ENCODE measurements around the gene ERGIC2. TPM values are rescaled to one million over a fixed set of nuclear protein-coding genes. Genes with fewer than 3 reads are reported as not detected.
"Not testable (repeated sequence)": the region's sequence is repeated elsewhere in the genome, so short reads cannot be mapped to it uniquely, and the experiment has no call there.

The ERGIC2 gene
- total RNA-seq, 1 donor from 2014 or later: 95.6 TPM

- DNase-seq: no peak
- Mint-ChIP-seq H3K4me1 (no peaks in the 10 kb centered on the region), H3K4me3 (no peak overlapping the region), H3K36me3 (ENCODE audit: low read depth) (no peaks in the 10 kb centered on the region), H3K27ac (no peak overlapping the region), H3K9me3 (no peaks in the 10 kb centered on the region), H3K27me3 (peaks cover 15% of the 10 kb centered on the region)
- intact Hi-C loops (cut with micrococcal nuclease): no loop called here
Measured at GRCh38 chr12:29396774-29397173, 15.8 kb upstream of the ERGIC2 start.

DNA sequence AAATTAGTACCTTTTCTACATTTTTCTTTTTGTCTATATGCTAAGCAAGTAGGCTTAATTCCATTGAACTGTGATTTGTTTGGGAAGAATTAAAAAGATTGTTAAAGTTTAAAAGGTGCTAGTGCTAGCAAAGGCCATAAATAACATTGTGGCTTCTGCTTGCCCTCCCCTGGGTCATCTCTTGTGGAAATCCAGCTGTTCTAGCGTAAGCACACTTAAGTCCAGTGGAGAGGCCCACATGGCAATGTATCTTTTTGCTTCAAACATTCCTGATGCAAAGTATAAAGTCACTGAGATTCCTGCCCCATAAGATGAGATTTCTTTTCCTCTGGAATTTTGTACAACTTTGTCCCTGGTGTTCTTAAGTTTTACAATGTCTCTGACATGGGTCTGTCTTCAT lies 14.4 kb upstream of the ERGIC2 start:
- intact Hi-C loops (cut with micrococcal nuclease): no loop called here
- H3K4me3 Mint-ChIP-seq: no peak overlapping the region
- no peak for DNase-seq
- peaks cover 6% of the 10 kb centered on the region for H3K9me3 Mint-ChIP-seq
- peaks cover 2% of the 10 kb centered on the region for H3K36me3 Mint-ChIP-seq (ENCODE audit: low read depth)
- H3K27me3 Mint-ChIP-seq: peaks cover 6% of the 10 kb centered on the region
- H3K4me1 Mint-ChIP-seq: peaks cover 10% of the 10 kb centered on the region
- no peak overlapping the region for H3K27ac Mint-ChIP-seq

DNA sequence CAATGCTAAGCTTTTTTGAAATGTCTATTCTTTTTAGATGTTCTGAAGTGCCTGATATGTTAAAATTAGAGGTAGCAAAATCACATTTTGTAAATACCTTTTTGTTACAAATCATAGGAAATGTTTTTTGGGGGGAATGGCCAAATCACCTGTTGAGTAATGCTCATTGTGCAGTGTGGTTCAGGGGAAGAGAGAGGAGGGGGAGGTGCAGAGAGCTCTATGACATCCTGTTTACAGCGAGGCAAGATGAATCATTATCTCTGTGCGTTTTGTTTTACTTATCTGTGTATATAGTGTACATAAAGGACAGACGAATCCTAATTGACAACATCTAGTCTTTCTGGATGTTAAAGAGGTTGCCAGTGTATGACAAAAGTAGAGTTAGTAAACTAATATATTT lies 9.4 kb upstream of the ERGIC2 start:
- H3K9me3 Mint-ChIP-seq: peaks cover 12% of the 10 kb centered on the region
- peak overlapping the region; percentile 52 for H3K4me3 Mint-ChIP-seq
- not testable (repeated sequence) for H3K27me3 Mint-ChIP-seq; H3K36me3 Mint-ChIP-seq (ENCODE audit: low read depth)
- peaks cover 15% of the 10 kb centered on the region for H3K4me1 Mint-ChIP-seq
- H3K27ac Mint-ChIP-seq: peak overlapping the region; percentile 91
- peak; percentile 82 for DNase-seq
- intact Hi-C loops (cut with micrococcal nuclease): loop anchor here (1.0 kb wide), 1 partner anchor 9 kb away; the partner anchor contains the start of gene ERGIC2

- no peaks in the 10 kb centered on the region for H3K27me3 Mint-ChIP-seq
- no peak for DNase-seq
- H3K36me3 Mint-ChIP-seq (ENCODE audit: low read depth): peaks cover 4% of the 10 kb centered on the region
- no peak overlapping the region for H3K4me3 Mint-ChIP-seq
- intact Hi-C loops (cut with micrococcal nuclease): loop anchor here (10.0 kb wide), 1 partner anchor 1935 kb away; the partner anchor contains the start of gene SINHCAF
- H3K4me1 Mint-ChIP-seq: peaks cover 15% of the 10 kb centered on the region
- H3K9me3 Mint-ChIP-seq: peaks cover 12% of the 10 kb centered on the region
- peak overlapping the region; percentile 91 for H3K27ac Mint-ChIP-seq
Measured at GRCh38 chr12:29389295-29389919, 8.4 kb upstream of the ERGIC2 start.

DNA sequence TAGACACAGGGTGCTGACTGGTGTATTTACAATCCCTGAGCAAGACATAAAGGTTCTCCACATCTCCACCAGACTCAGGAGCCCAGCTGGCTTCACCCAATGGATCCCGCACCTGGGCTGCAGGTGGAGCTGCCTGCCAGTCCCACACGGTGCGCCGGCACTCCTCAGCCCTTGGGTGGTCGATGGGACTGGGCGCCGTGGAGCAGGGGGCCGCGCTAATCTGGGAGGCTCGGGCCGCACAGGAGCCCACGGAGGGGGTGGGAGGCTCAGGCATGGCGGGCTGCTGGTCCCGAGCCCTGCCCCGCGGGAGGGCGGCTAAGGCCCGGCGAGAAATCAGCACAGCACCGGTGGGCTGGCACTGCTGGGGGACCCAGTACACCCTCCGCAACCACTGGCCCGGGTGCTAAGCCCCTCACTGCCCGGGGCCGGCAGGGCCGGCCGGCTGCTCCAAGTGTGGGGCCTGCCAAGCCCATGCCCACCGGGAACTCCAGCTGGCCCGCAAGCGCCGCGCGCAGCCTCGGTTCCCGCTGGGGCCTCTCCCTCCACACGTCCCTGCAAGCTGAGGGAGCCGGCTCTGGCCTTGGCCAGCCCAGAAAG lies 5.2 kb upstream of the ERGIC2 start:
- not testable (repeated sequence) for H3K27me3 Mint-ChIP-seq; H3K36me3 Mint-ChIP-seq (ENCODE audit: low read depth); H3K4me3 Mint-ChIP-seq; H3K9me3 Mint-ChIP-seq; H3K27ac Mint-ChIP-seq
- DNase-seq: peak; percentile 47
- intact Hi-C loops (cut with micrococcal nuclease): loop anchor here (10.0 kb wide), 1 partner anchor 1939 kb away; the partner anchor contains the start of gene SINHCAF
- H3K4me1 Mint-ChIP-seq: peaks cover 22% of the 10 kb centered on the region

DNA sequence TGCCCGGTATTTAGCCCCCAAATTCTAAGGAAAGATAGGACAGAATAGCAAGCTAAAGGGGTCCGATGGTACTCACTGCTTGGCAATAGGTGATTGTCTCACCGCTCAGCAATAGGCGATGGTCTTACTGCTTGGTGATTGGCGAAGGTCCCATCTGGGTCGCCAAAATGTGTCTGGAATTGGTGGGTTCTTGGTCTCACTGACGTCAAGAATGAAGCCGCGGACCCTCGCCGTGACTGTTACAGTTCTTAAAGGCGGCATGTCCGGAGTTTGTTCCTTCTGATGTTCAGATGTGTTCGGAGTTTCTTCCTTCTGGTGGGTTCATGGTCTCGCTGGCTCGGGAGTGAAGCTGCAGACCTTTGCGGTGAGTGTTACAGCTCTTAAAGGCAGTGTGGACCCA lies 4.2 kb upstream of the ERGIC2 start:
- not testable (repeated sequence) for H3K36me3 Mint-ChIP-seq (ENCODE audit: low read depth); H3K4me3 Mint-ChIP-seq; H3K27me3 Mint-ChIP-seq; DNase-seq; H3K27ac Mint-ChIP-seq; H3K9me3 Mint-ChIP-seq
- intact Hi-C loops (cut with micrococcal nuclease): loop anchor here (10.0 kb wide), 1 partner anchor 1940 kb away; the partner anchor contains the start of gene SINHCAF
- peaks cover 17% of the 10 kb centered on the region for H3K4me1 Mint-ChIP-seq

- peak overlapping the region; percentile 96 for H3K4me3 Mint-ChIP-seq
- H3K27me3 Mint-ChIP-seq: no peaks in the 10 kb centered on the region
- intact Hi-C loops (cut with micrococcal nuclease): loop anchor here (5.0 to 10.0 kb wide), 3 partner anchors 35 to 1943 kb away; partner anchors contain the start of genes IPO8 and SINHCAF
- no peaks in the 10 kb centered on the region for H3K9me3 Mint-ChIP-seq
- no peak for DNase-seq
- H3K4me1 Mint-ChIP-seq: peaks cover 30% of the 10 kb centered on the region
- H3K36me3 Mint-ChIP-seq (ENCODE audit: low read depth): peaks cover 7% of the 10 kb centered on the region
- H3K27ac Mint-ChIP-seq: no peak overlapping the region
Measured at GRCh38 chr12:29382251-29382650, 1.3 kb upstream of the ERGIC2 start.

DNA sequence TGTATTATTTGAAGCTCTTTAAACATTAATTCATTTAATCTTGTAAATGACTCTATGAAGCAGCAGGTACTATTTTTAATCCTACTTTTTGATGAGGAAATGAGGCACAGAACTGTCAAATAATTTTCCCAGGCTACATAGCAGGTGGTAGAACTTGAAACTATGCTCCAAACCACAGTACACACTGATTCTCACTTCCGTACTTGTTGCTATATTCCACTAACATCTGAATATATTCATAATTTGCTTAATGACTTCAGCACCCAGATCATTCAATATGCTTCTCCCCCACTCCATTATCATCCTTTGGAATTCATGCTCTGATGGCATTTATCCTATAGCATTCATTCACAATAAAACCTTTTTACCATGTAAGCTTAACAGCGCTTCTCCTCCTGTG lies 4.9 kb downstream of the ERGIC2 start:
- Mint-ChIP-seq H3K36me3 (ENCODE audit: low read depth) (peaks cover 14% of the 10 kb centered on the region), H3K27me3 (no peaks in the 10 kb centered on the region), H3K27ac (no peak overlapping the region), H3K4me3 (no peak overlapping the region), H3K9me3 (no peaks in the 10 kb centered on the region), H3K4me1 (peaks cover 33% of the 10 kb centered on the region)
- DNase-seq: no peak
- intact Hi-C loops (cut with micrococcal nuclease): no loop called here

GRCh38 chr12:29374913-29375312 lies 6.1 kb downstream of the ERGIC2 start:
- H3K27ac Mint-ChIP-seq: no peak overlapping the region
- no peak overlapping the region for H3K4me3 Mint-ChIP-seq
- peaks cover 13% of the 10 kb centered on the region for H3K36me3 Mint-ChIP-seq (ENCODE audit: low read depth)
- H3K9me3 Mint-ChIP-seq: no peaks in the 10 kb centered on the region
- H3K4me1 Mint-ChIP-seq: peaks cover 26% of the 10 kb centered on the region
- no peaks in the 10 kb centered on the region for H3K27me3 Mint-ChIP-seq
- intact Hi-C loops (cut with micrococcal nuclease): no loop called here
- no peak for DNase-seq

- no peak overlapping the region for H3K4me3 Mint-ChIP-seq
- peaks cover 13% of the 10 kb centered on the region for H3K36me3 Mint-ChIP-seq (ENCODE audit: low read depth)
- H3K27me3 Mint-ChIP-seq: no peaks in the 10 kb centered on the region
- no peaks in the 10 kb centered on the region for H3K9me3 Mint-ChIP-seq
- H3K27ac Mint-ChIP-seq: no peak overlapping the region
- intact Hi-C loops (cut with micrococcal nuclease): no loop called here
- peaks cover 18% of the 10 kb centered on the region for H3K4me1 Mint-ChIP-seq
- no peak for DNase-seq
Measured at GRCh38 chr12:29374012-29374411, 7.0 kb downstream of the ERGIC2 start.

DNA sequence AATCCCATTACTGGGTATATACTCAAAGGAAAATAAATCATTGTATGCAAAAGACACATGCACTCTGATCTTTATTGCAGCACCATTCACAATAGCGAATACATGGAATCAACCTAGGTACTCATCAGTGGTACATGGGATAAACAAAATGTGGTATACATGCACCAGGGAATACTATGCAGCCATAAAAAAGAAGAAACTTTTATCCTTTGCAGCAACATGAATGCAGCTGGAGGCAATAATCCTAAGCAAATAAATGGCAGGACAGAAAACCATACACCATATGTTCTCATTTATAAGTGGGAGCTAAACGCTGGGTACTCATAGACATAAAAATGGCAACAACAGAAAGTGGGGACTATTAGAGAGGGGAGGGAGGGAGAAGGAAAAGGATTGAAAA lies 15.9 kb downstream of the ERGIC2 start:
- peaks cover 4% of the 10 kb centered on the region for H3K9me3 Mint-ChIP-seq

GRCh38 chr12:29354954-29355353 lies 26.0 kb downstream of the ERGIC2 start:
- H3K27me3 Mint-ChIP-seq: no peaks in the 10 kb centered on the region
- intact Hi-C loops (cut with micrococcal nuclease): no loop called here
- H3K4me3 Mint-ChIP-seq: no peak overlapping the region
- H3K4me1 Mint-ChIP-seq: peaks cover 1% of the 10 kb centered on the region
- H3K27ac Mint-ChIP-seq: no peak overlapping the region
- H3K36me3 Mint-ChIP-seq (ENCODE audit: low read depth): peaks cover 20% of the 10 kb centered on the region
- no peak for DNase-seq
- H3K9me3 Mint-ChIP-seq: no peaks in the 10 kb centered on the region

More for the DNA sequence above, 15.9 kb downstream of the ERGIC2 start:
- Mint-ChIP-seq H3K4me3 (no peak overlapping the region), H3K4me1 (peaks cover 4% of the 10 kb centered on the region), H3K27ac (no peak overlapping the region), H3K36me3 (ENCODE audit: low read depth) (peaks cover 40% of the 10 kb centered on the region), H3K27me3 (no peaks in the 10 kb centered on the region)
- DNase-seq: no peak
- intact Hi-C loops (cut with micrococcal nuclease): no loop called here

DNA sequence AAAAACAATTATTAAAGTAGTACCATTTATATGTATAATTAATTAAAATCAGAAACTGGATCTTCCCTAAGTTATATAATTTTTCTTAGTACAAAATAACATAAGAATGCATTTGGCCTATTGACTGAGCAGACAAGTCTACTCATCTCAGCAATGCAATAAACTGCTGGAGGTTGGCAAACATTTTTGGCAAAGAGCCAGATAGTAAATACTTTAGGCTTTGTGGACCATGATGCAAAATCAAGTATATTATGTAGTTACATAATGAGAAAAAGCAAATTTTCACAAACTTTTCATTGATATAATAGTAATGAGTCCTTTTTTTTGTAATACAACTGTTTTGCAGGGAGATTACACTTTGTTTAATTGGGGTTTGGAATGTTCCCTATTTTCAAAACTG lies 30.9 kb downstream of the ERGIC2 start:
- peaks cover 5% of the 10 kb centered on the region for H3K4me1 Mint-ChIP-seq

GRCh38 chr12:29346769-29347421 lies 34.1 kb downstream of the ERGIC2 start:
- Mint-ChIP-seq H3K27me3 (no peaks in the 10 kb centered on the region), H3K4me1 (peaks cover 7% of the 10 kb centered on the region), H3K27ac (peak overlapping the region; percentile 12), H3K9me3 (no peaks in the 10 kb centered on the region), H3K36me3 (ENCODE audit: low read depth) (peaks cover 41% of the 10 kb centered on the region), H3K4me3 (no peak overlapping the region)
- intact Hi-C loops (cut with micrococcal nuclease): loop anchor here (5.0 kb wide), 1 partner anchor 35 kb away; the partner anchor contains the start of gene ERGIC2
- no peak for DNase-seq

More for the DNA sequence above, 30.9 kb downstream of the ERGIC2 start:
- H3K36me3 Mint-ChIP-seq (ENCODE audit: low read depth): peaks cover 27% of the 10 kb centered on the region
- no peak overlapping the region for H3K27ac Mint-ChIP-seq
- H3K9me3 Mint-ChIP-seq: no peaks in the 10 kb centered on the region
- no peak for DNase-seq
- intact Hi-C loops (cut with micrococcal nuclease): no loop called here
- no peak overlapping the region for H3K4me3 Mint-ChIP-seq
- no peaks in the 10 kb centered on the region for H3K27me3 Mint-ChIP-seq
